ENCODE data around the gene SSBP2. TPM values are rescaled to one million over a fixed set of nuclear protein-coding genes. Genes with fewer than 3 reads are reported as not detected.
"Not testable (repeated sequence)": the region's sequence is repeated elsewhere in the genome, so short reads cannot be mapped to it uniquely, and the experiment has no call there.

The SSBP2 gene
- total RNA-seq, 2 experiments from 2014 or later = 11.7 to 12.9 TPM

GRCh38 chr5:81505672-81506071, 245.2 kb downstream of the SSBP2 start:
- Mint-ChIP-seq H3K9me3 (peaks cover 2% of the 10 kb centered on the region), H3K4me1 (ENCODE audit: low read depth) (peaks cover 1% of the 10 kb centered on the region), H3K4me3 (no peak overlapping the region), H3K27ac (no peak overlapping the region), H3K27me3 (no peaks in the 10 kb centered on the region), H3K36me3 (ENCODE audit: low read depth) (peaks cover 6% of the 10 kb centered on the region)
- no peak for ATAC-seq
- no peak for TF ChIP-seq CTCF (IDR thresholded peaks at IDR 0.05)
- intact Hi-C loops (cut with micrococcal nuclease) = loop anchor here (5.0 kb wide), 3 partner anchors 242 to 722 kb away; no protein-coding TSS in a partner anchor
- no peak for DNase-seq
- CTCF ChIA-PET = interaction anchor here (1.0 to 2.4 kb wide), 4 partner anchors 15 to 660 kb away, joined by 3 to 11 read pairs (median 4); no protein-coding TSS in a partner anchor
- POLR2A ChIA-PET = no interaction called here

- H3K36me3 Mint-ChIP-seq (ENCODE audit: low read depth); POLR2A ChIA-PET; DNase-seq; ATAC-seq; intact Hi-C loops (cut with micrococcal nuclease); H3K27ac Mint-ChIP-seq; H3K27me3 Mint-ChIP-seq; H3K9me3 Mint-ChIP-seq; H3K4me1 Mint-ChIP-seq (ENCODE audit: low read depth); H3K4me3 Mint-ChIP-seq: not testable (repeated sequence)
- CTCF ChIA-PET = interaction anchor here (0.6 to 1.8 kb wide), 6 partner anchors 9 to 662 kb away, joined by 3 to 5 read pairs (median 4); no protein-coding TSS in a partner anchor
These were observed 247.3 kb downstream of the SSBP2 start for GRCh38 chr5:81503602-81504001.

GRCh38 chr5:81495286-81495685, 255.6 kb downstream of the SSBP2 start:
- ATAC-seq (no peak), DNase-seq (no peak)
- H3K36me3 Mint-ChIP-seq (ENCODE audit: low read depth) = no peaks in the 10 kb centered on the region
- CTCF ChIA-PET = no interaction called here
- H3K27me3 Mint-ChIP-seq = no peaks in the 10 kb centered on the region
- TF ChIP-seq CTCF (IDR thresholded peaks at IDR 0.05) = no peak
- H3K4me1 Mint-ChIP-seq (ENCODE audit: low read depth) = no peaks in the 10 kb centered on the region
- no peaks in the 10 kb centered on the region for H3K9me3 Mint-ChIP-seq
- no peak overlapping the region for H3K27ac Mint-ChIP-seq
- intact Hi-C loops (cut with micrococcal nuclease) = no loop called here
- H3K4me3 Mint-ChIP-seq = no peak overlapping the region
- POLR2A ChIA-PET = no interaction called here

- CTCF ChIA-PET = no interaction called here
- Mint-ChIP-seq H3K27me3 (no peaks in the 10 kb centered on the region), H3K9me3 (no peaks in the 10 kb centered on the region), H3K4me3 (no peak overlapping the region), H3K27ac (no peak overlapping the region), H3K4me1 (ENCODE audit: low read depth) (no peaks in the 10 kb centered on the region), H3K36me3 (ENCODE audit: low read depth) (no peaks in the 10 kb centered on the region)
- DNase-seq (no peak), ATAC-seq (no peak)
- TF ChIP-seq CTCF (IDR thresholded peaks at IDR 0.05) = no peak
- POLR2A ChIA-PET = no interaction called here
- intact Hi-C loops (cut with micrococcal nuclease) = no loop called here
These were observed 262.0 kb downstream of the SSBP2 start for GRCh38 chr5:81488862-81489261.

GRCh38 chr5:81486711-81487110, 264.2 kb downstream of the SSBP2 start:
- ATAC-seq (no peak), DNase-seq (no peak)
- no peaks in the 10 kb centered on the region for H3K4me1 Mint-ChIP-seq (ENCODE audit: low read depth)
- no peaks in the 10 kb centered on the region for H3K9me3 Mint-ChIP-seq
- ChIA-PET POLR2A (no interaction called here), CTCF (no interaction called here)
- H3K27ac Mint-ChIP-seq = no peak overlapping the region
- H3K4me3 Mint-ChIP-seq = no peak overlapping the region
- TF ChIP-seq CTCF (IDR thresholded peaks at IDR 0.05) = no peak
- H3K36me3 Mint-ChIP-seq (ENCODE audit: low read depth) = no peaks in the 10 kb centered on the region
- intact Hi-C loops (cut with micrococcal nuclease) = no loop called here
- H3K27me3 Mint-ChIP-seq = no peaks in the 10 kb centered on the region

- ATAC-seq (no peak), DNase-seq (no peak)
- intact Hi-C loops (cut with micrococcal nuclease) = no loop called here
- H3K9me3 Mint-ChIP-seq = no peaks in the 10 kb centered on the region
- no peaks in the 10 kb centered on the region for H3K36me3 Mint-ChIP-seq (ENCODE audit: low read depth)
- no peaks in the 10 kb centered on the region for H3K4me1 Mint-ChIP-seq (ENCODE audit: low read depth)
- no peak for TF ChIP-seq CTCF (IDR thresholded peaks at IDR 0.05)
- CTCF ChIA-PET = interaction anchor here (1.1 kb wide), 2 partner anchors 15 to 108 kb away, joined by 3 read pairs; no protein-coding TSS in a partner anchor
- no peak overlapping the region for H3K4me3 Mint-ChIP-seq
- no peaks in the 10 kb centered on the region for H3K27me3 Mint-ChIP-seq
- POLR2A ChIA-PET = interaction anchor here (0.9 kb wide), 1 partner anchor 590 kb away, joined by 4 read pairs; no protein-coding TSS in a partner anchor
- no peak overlapping the region for H3K27ac Mint-ChIP-seq
These were observed 268.3 kb downstream of the SSBP2 start for GRCh38 chr5:81482595-81482994.

- ATAC-seq, CTCF ChIA-PET: not testable (repeated sequence)
These were observed 277.5 kb downstream of the SSBP2 start for GRCh38 chr5:81473395-81473794.

More at GRCh38 chr5:81473395-81473794, 277.5 kb downstream of the SSBP2 start:
- H3K36me3 Mint-ChIP-seq (ENCODE audit: low read depth); H3K4me3 Mint-ChIP-seq; intact Hi-C loops (cut with micrococcal nuclease); H3K27me3 Mint-ChIP-seq; H3K27ac Mint-ChIP-seq; H3K9me3 Mint-ChIP-seq; H3K4me1 Mint-ChIP-seq (ENCODE audit: low read depth); DNase-seq: not testable (repeated sequence)
- POLR2A ChIA-PET = interaction anchor here (0.9 kb wide), 1 partner anchor 320 kb away, joined by 3 read pairs; no protein-coding TSS in a partner anchor
